Neuronal stem cell (in vitro differentiated cells): ENCODE measurements around the gene SULT6B1.
A peak's percentile ranks its signal among the peaks of the same experiment; 100 is the strongest.
"Not testable (repeated sequence)": the region's sequence is repeated elsewhere in the genome, so short reads cannot be mapped to it uniquely, and the experiment has no call there.

Experiments used
- DNase-seq: peaks from one replicate; pipeline ENCODE4 v3.0.0-alpha.2; 2013; ENCODE audit warnings: low spot score
- H2AFZ ChIP-seq: one replicate; pipeline ENCODE4 v1.6.1; 2013; ENCODE audit warnings: mild to moderate bottlenecking, low read length, inconsistent platforms
- H2AK5ac ChIP-seq: 2 replicates; pipeline ENCODE4 v1.6.1; 2013; ENCODE audit warnings: low read depth, mild to moderate bottlenecking, inconsistent platforms, low read length, moderate library complexity, mixed read lengths
- H2BK120ac ChIP-seq: 2 replicates; pipeline ENCODE4 v1.6.1; 2013; ENCODE audit warnings: low read depth, mild to moderate bottlenecking, inconsistent platforms, low read length, moderate library complexity, mixed read lengths
- H2BK12ac ChIP-seq: one replicate; pipeline ENCODE4 v1.6.1; 2013; ENCODE audit warnings: low read length, inconsistent platforms
- H2BK15ac ChIP-seq: 2 replicates; pipeline ENCODE4 v1.6.1; 2013; ENCODE audit warnings: mild to moderate bottlenecking, low read length, inconsistent platforms, mixed read lengths
- H2BK5ac ChIP-seq: one replicate; pipeline ENCODE4 v1.6.1; 2013; ENCODE audit warnings: inconsistent platforms, mild to moderate bottlenecking, low read length, moderate library complexity
- H3K14ac ChIP-seq: one replicate; pipeline ENCODE4 v1.6.1; 2013; ENCODE audit warnings: low read length, inconsistent platforms
- H3K18ac ChIP-seq: 2 replicates; pipeline ENCODE4 v1.6.1; 2013; ENCODE audit warnings: low read length, inconsistent platforms
- H3K23ac ChIP-seq: 2 replicates; pipeline ENCODE4 v1.6.1; 2013; ENCODE audit warnings: low read depth, mild to moderate bottlenecking, mixed read lengths, low read length, inconsistent platforms; ENCODE audit not compliant: poor library complexity
- H3K27ac ChIP-seq: replicated peaks from 3 replicates; pipeline ENCODE4 v1.5.1; 2013; ENCODE audit warnings: low read length, inconsistent platforms
- H3K27me3 ChIP-seq, 3 experiments: 2 replicates each; pipeline ENCODE4 v1.6.1; 2013; ENCODE audit warnings: low read length in 3 of 3, mild to moderate bottlenecking in 2 of 3, inconsistent platforms in 1 of 3, low read depth in 1 of 3, mixed read lengths in 1 of 3, moderate library complexity in 1 of 3; ENCODE audit not compliant: control insufficient read depth in 3 of 3, insufficient read depth in 3 of 3
- H3K36me3 ChIP-seq, 2 donors: replicated peaks in 1 of 2; 2 replicates each; pipeline ENCODE4 v1.6.1; 2013; ENCODE audit warnings: low read length in 2 of 2; ENCODE audit not compliant: control insufficient read depth in 2 of 2, insufficient read depth in 2 of 2
- H3K4ac ChIP-seq: 2 replicates; pipeline ENCODE4 v1.6.1; 2013; ENCODE audit warnings: inconsistent platforms, mild to moderate bottlenecking, low read length, moderate library complexity
- H3K4me1 ChIP-seq, 2 donors: 1 replicate in 1 of 2; 2 replicates in 1 of 2; pipeline ENCODE4 v1.6.1; 2013; ENCODE audit warnings: low read length in 2 of 2, low read depth in 1 of 2; ENCODE audit not compliant: control insufficient read depth in 2 of 2, insufficient read depth in 1 of 2
- H3K4me2 ChIP-seq: one replicate; pipeline ENCODE4 v1.6.1; 2013; ENCODE audit warnings: mild to moderate bottlenecking, low read length, inconsistent platforms; ENCODE audit not compliant: insufficient read depth, poor library complexity, severe bottlenecking
- H3K4me3 ChIP-seq, 2 donors: 2 replicates each; pipeline ENCODE4 v1.5.1; 2013; ENCODE audit warnings: low read length in 2 of 2, mild to moderate bottlenecking in 2 of 2, inconsistent platforms in 1 of 2, moderate library complexity in 1 of 2
- H3K79me1 ChIP-seq: one replicate; pipeline ENCODE4 v1.6.1; 2013; ENCODE audit warnings: low read depth, mild to moderate bottlenecking, inconsistent platforms, low read length, moderate library complexity
- H3K9ac ChIP-seq: one replicate; pipeline ENCODE4 v1.6.1; 2013; ENCODE audit warnings: mild to moderate bottlenecking, low read depth, low read length, inconsistent platforms; ENCODE audit not compliant: poor library complexity
- H3K9me3 ChIP-seq, 2 donors: replicated peaks in 1 of 2; 2 replicates each; pipeline versions ENCODE3 to v1.6.1; 2013; ENCODE audit warnings: low read length in 2 of 2, mild to moderate bottlenecking in 2 of 2, inconsistent platforms in 1 of 2, low read depth in 1 of 2, mixed read lengths in 1 of 2, moderate library complexity in 1 of 2; ENCODE audit not compliant: control insufficient read depth in 2 of 2, insufficient read depth in 1 of 2
- H4K8ac ChIP-seq: one replicate; pipeline ENCODE4 v1.6.1; 2013; ENCODE audit warnings: low read depth, mild to moderate bottlenecking, inconsistent platforms, low read length, moderate library complexity
- H4K91ac ChIP-seq: one replicate; pipeline ENCODE4 v1.6.1; 2013; ENCODE audit warnings: low read length, low read depth, mild to moderate bottlenecking, inconsistent platforms; ENCODE audit not compliant: poor library complexity
- WGBS, 2 donors: extraction: QIAGEN DNeasy Blood & Tissue Kit; methylation state at CpG; one replicate each; pipeline ENCODE4 v1.1.7; 2013; ENCODE audit warnings: missing lambda C conversion rate in 2 of 2, mixed read lengths in 1 of 2; ENCODE audit not compliant: insufficient read length in 2 of 2, insufficient replicate concordance in 1 of 2; ENCODE audit errors: extremely low coverage in 2 of 2; 5-methylcytosine and 5-hydroxymethylcytosine counted together

The SULT6B1 gene

DNA sequence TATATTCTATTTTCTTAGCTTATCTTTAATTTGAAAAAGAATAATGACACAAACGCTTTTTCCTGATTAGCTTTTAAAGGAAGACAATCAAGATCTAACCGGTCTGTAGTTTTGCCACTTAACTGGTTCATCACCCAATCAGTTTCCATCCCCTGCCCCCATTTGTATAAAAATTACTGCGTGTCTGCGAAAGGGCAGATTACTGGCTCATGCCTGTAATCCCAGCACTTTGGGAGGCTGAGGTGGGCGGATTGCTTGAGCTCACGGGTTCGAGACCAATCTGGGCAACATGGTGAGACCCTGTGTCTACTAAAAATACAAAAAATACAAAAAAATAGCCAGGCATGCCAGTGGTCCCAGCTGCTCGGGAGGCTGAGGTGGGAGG is 10.2 kb upstream of the SULT6B1 start:
- H2BK5ac ChIP-seq: no peak overlapping the region
- peaks cover 2 to 6% of the 10 kb centered on the region in 2 donors for H3K9me3 ChIP-seq
- peaks cover 4 to 34% of the 10 kb centered on the region in 2 donors for H3K36me3 ChIP-seq
- H3K9ac ChIP-seq: no peak overlapping the region
- no peak for DNase-seq
- peaks cover 0 to 2% of the 10 kb centered on the region in 2 donors for H3K4me1 ChIP-seq
- WGBS, 2 donors: no CpG with 5 or more reads among the region's 8 CpGs
- no peak overlapping the region for H2BK12ac ChIP-seq
- H4K91ac ChIP-seq: no peak overlapping the region
- no peak overlapping the region for H2AFZ ChIP-seq
- H2BK15ac ChIP-seq: no peak overlapping the region
- H3K23ac ChIP-seq: no peak overlapping the region
- no peak overlapping the region for H3K4ac ChIP-seq
- H3K4me3 ChIP-seq: no peak overlapping the region
- H3K27me3 ChIP-seq: no peaks in the 10 kb centered on the region
- H4K8ac ChIP-seq: no peak overlapping the region
- H3K79me1 ChIP-seq: peaks cover 6% of the 10 kb centered on the region
- H3K27ac ChIP-seq: no peak overlapping the region
- H3K18ac ChIP-seq: no peak overlapping the region
- no peak overlapping the region for H2BK120ac ChIP-seq
- H3K4me2 ChIP-seq: no peak overlapping the region
- no peak overlapping the region for H3K14ac ChIP-seq
- H2AK5ac ChIP-seq: no peak overlapping the region

DNA sequence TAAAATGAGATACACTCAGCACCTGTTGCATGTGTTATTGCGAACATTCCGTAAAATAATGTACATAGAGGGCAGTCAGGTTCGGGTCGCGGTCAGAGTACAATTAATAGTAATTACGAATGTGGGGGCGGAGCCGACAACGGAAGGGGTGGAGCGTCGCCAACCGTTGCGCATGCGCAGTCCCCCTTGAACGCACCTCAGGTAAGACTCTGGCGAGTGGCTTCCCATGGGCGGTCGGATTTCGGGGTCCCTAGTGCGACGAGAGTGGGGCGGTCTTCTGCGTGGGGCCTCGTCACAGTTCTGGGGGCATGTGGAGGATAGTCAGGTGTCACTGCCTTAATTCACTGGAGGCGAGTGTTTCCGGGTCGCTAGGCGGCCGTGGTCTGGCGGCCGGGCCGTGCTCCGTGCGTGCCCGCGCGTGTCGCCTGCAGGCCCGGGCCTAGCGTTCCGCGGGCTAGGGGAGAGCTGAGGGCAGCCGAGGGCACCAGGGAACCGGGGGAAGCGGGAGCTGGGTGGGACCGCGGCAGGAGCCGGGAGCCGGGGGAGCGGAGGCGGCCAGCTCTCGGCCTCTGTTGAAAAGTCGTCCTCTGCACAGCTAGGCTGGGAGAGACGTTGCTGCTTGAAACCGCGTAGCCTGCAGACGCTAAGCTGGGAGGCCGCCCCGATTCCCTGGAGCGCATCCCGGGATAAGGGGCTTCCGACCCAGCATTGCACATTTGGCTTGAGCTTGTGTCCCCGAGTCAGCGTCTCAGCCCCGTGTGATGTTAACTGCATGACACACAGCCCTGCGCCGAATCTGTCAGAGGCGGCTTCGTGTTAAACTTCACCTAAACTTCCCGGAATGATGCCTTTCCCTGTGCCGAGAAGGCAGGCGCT is 8.1 kb upstream of the SULT6B1 start, which contains the start of gene CEBPZOS:
TSS of gene CEBPZOS (plus strand) at position 177 of the 876 bp plus-strand sequence. CDS start 3,209 bp downstream, outside the sequence.
- peak within 1 kb of the TSS; percentile 78 for H3K4me2 ChIP-seq
- no peak within 1 kb of the TSS for H2BK120ac ChIP-seq
- no peak within 1 kb of the TSS for H3K4ac ChIP-seq
- peak within 1 kb of the TSS; percentile 38 for H3K14ac ChIP-seq
- H3K23ac ChIP-seq: peak within 1 kb of the TSS; percentile 70
- peak within 1 kb of the TSS in 1 of 2 donors; percentile 89 for H3K4me3 ChIP-seq
- no peaks in the 10 kb centered on the region for H3K27me3 ChIP-seq
- H3K36me3 ChIP-seq: peaks cover 0 to 13% of the 10 kb centered on the region in 2 donors
- H2AFZ ChIP-seq: no peak within 1 kb of the TSS
- no peak within 1 kb of the TSS for H3K27ac ChIP-seq
- H3K9ac ChIP-seq: peak within 1 kb of the TSS; percentile 85
- H3K18ac ChIP-seq: peak within 1 kb of the TSS; percentile 93
- H2BK12ac ChIP-seq: peak within 1 kb of the TSS; percentile 41
- peak within 1 kb of the TSS; percentile 67 for H2BK5ac ChIP-seq
- H2BK15ac ChIP-seq: peak within 1 kb of the TSS; percentile 16
- no CpG with 5 or more reads among the region's 72 CpGs for WGBS, 2 donors
- no peaks in the 10 kb centered on the region for H3K9me3 ChIP-seq
- H3K4me1 ChIP-seq: peaks cover 0 to 5% of the 10 kb centered on the region in 2 donors
- H3K79me1 ChIP-seq: peaks cover 6% of the 10 kb centered on the region
- H4K91ac ChIP-seq: no peak within 1 kb of the TSS
- peak within 1 kb of the TSS; percentile 9 for H4K8ac ChIP-seq
- no peak within 1 kb of the TSS for H2AK5ac ChIP-seq
- DNase-seq: peak; percentile 61

DNA sequence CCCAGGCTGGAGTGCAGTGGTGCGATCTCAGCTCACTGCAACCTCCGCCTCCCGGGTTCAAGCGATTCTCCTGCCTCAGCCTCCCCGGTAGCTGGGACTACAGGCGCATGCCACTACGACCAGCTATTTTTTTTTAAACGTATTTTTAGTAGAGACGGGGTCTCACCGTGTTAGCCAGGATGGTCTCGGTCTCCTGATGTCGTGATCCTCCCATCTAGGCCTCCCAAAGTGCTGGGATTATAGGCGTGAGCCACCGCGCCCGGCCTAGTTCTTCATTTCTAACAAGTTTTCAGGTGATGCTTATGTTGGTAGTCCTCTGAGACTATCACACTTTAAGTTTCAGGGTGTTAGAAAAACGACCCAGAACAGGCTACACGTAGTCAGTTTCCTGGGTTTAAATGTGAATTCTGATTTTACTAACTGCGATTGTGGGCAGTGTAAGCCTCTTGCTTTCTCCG is 7.4 kb upstream of the SULT6B1 start:
- WGBS, 2 donors: no CpG with 5 or more reads among the region's 20 CpGs
- H3K9ac ChIP-seq, H3K9me3 ChIP-seq, H2BK5ac ChIP-seq, H3K18ac ChIP-seq, H3K36me3 ChIP-seq, H2AFZ ChIP-seq, H2BK12ac ChIP-seq, H3K79me1 ChIP-seq, H2BK120ac ChIP-seq, H3K27me3 ChIP-seq, H3K4ac ChIP-seq, H3K14ac ChIP-seq, H2AK5ac ChIP-seq, H3K4me1 ChIP-seq, H2BK15ac ChIP-seq, H3K27ac ChIP-seq, DNase-seq, H4K8ac ChIP-seq, H3K23ac ChIP-seq, H4K91ac ChIP-seq: not testable (repeated sequence)
- H3K4me2 ChIP-seq: peak overlapping the region; percentile 78
- peak overlapping the region in 1 of 2 donors; percentile 89 for H3K4me3 ChIP-seq

DNA sequence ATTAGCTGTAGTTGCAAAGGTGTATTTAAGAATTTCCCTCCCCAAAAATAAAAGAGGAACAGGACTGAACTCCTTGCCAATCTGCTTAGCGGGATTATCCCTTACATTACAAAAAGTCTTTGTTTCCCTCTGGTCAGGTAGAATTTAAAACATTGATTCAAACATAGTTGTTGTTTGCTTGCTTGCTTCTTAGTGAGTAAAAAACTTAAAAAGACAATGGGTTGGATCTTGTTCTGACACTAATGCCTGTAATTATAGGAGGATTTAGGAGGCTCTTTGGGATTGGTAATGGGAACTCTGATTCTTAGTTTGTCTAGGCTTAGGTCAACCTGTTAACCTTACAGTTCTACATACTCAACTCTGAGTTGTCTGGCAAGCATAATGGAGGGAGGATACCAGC is 4.1 kb upstream of the SULT6B1 start:
- no CpG with 5 or more reads among the region's 1 CpG for WGBS, 2 donors

More for the DNA sequence above, 4.1 kb upstream of the SULT6B1 start:
- no peak overlapping the region for H3K4me2 ChIP-seq
- no peak overlapping the region for H2BK15ac ChIP-seq
- no peak overlapping the region for H3K23ac ChIP-seq
- H2BK120ac ChIP-seq: no peak overlapping the region
- no peak overlapping the region for H3K4ac ChIP-seq
- no peak overlapping the region for H4K91ac ChIP-seq
- no peak overlapping the region for H2AFZ ChIP-seq
- H3K18ac ChIP-seq: no peak overlapping the region
- peaks cover 3 to 10% of the 10 kb centered on the region in 2 donors for H3K4me1 ChIP-seq
- H2BK12ac ChIP-seq: no peak overlapping the region
- no peaks in the 10 kb centered on the region for H3K36me3 ChIP-seq
- no peak overlapping the region for H3K27ac ChIP-seq
- H3K27me3 ChIP-seq: no peaks in the 10 kb centered on the region
- H3K9ac ChIP-seq: no peak overlapping the region
- H3K14ac ChIP-seq: no peak overlapping the region
- H2BK5ac ChIP-seq: no peak overlapping the region
- no peak for DNase-seq
- no peak overlapping the region for H4K8ac ChIP-seq
- H2AK5ac ChIP-seq: no peak overlapping the region
- no peak overlapping the region for H3K4me3 ChIP-seq
- peaks cover 6% of the 10 kb centered on the region for H3K79me1 ChIP-seq
- no peaks in the 10 kb centered on the region for H3K9me3 ChIP-seq
